B cell (primary cell): ENCODE measurements around the gene RBM20. TPM values are rescaled to one million over a fixed set of nuclear protein-coding genes. Genes with fewer than 3 reads are reported as not detected.

Experiments used
- ATAC-seq: fragments of 200-7000 bp; cut with Tn5 transposase; one replicate; pipeline ENCODE4 v1.10.0; 2021; ENCODE audit warnings: low read depth, mild to moderate bottlenecking, moderate number of reproducible peaks, moderate library complexity
- CTCF ChIA-PET: fragments of 350-600 bp; sonication (Branson Sonifier 250); formaldehyde crosslinking; loops from one replicate; lab custom pipeline; 2021; ENCODE audit warnings: antibody characterized with exemption, inconsistent platforms; lab: Charles Lee
- POLR2A ChIA-PET: fragments of 350-600 bp; sonication (Branson Sonifier 250); formaldehyde crosslinking; loops from one replicate; lab custom pipeline; 2021; ENCODE audit warnings: antibody characterized with exemption; lab: Charles Lee
- DNase-seq: peaks from one replicate; pipeline ENCODE4 v3.0.0; 2013
- H2AFZ ChIP-seq: 2 replicates; pipeline ENCODE4 v1.6.1; 2012; ENCODE audit warnings: mild to moderate bottlenecking, low read depth, low read length; ENCODE audit not compliant: insufficient read depth, poor library complexity, severe bottlenecking
- H3K27ac ChIP-seq, 2 donors: 1 replicate in 1 of 2; 2 replicates in 1 of 2; pipeline ENCODE4 v1.5.1; 2012 to 2013; ENCODE audit warnings: low read length in 2 of 2, mild to moderate bottlenecking in 2 of 2, moderate library complexity in 1 of 2
- H3K27me3 ChIP-seq, 4 experiments: fragments of 200-600 bp in 1 of 4; sonication (generic) in 1 of 4; replicated peaks in 1 of 4; 1 replicate in 2 of 4; 2 replicates in 2 of 4; pipeline versions ENCODE4 v1.6.1 to v1.7.0; 2013 to 2016; ENCODE audit warnings: low read length in 3 of 4, mild to moderate bottlenecking in 2 of 4, mixed read lengths in 1 of 4, moderate library complexity in 1 of 4; ENCODE audit not compliant: insufficient read depth in 4 of 4, control insufficient read depth in 3 of 4; ENCODE audit errors: control extremely low read depth in 1 of 4
- H3K36me3 ChIP-seq, 2 experiments: replicated peaks in 1 of 2; 1 replicate in 1 of 2; 2 replicates in 1 of 2; pipeline versions ENCODE4 v1.6.1 to v1.7.1; 2013; ENCODE audit warnings: low read length in 1 of 2; ENCODE audit not compliant: insufficient read depth in 2 of 2, control insufficient read depth in 1 of 2; ENCODE audit errors: control extremely low read depth in 1 of 2, extremely low read depth in 1 of 2
- H3K4me1 ChIP-seq, 2 donors: fragments of 200-600 bp in 1 of 2; sonication (generic) in 1 of 2; 1 replicate in 1 of 2; 2 replicates in 1 of 2; pipeline versions ENCODE4 v1.5.1 to v1.6.1; 2013 to 2017; ENCODE audit warnings: low read length in 2 of 2; ENCODE audit not compliant: control insufficient read depth in 2 of 2, insufficient read depth in 2 of 2
- H3K4me2 ChIP-seq: replicated peaks from 2 replicates; pipeline ENCODE3; 2012; ENCODE audit warnings: mild to moderate bottlenecking, low read depth, low read length; ENCODE audit not compliant: poor library complexity, severe bottlenecking
- H3K4me3 ChIP-seq, 5 experiments: fragments of 200-600 bp in 1 of 5; sonication (generic) in 1 of 5; 1 replicate in 3 of 5; 2 replicates in 2 of 5; pipeline versions ENCODE4 v1.5.1 to v1.7.0; 2011 to 2016; ENCODE audit warnings: low read length in 4 of 5, mild to moderate bottlenecking in 4 of 5, low read depth in 2 of 5, control low read depth in 1 of 5, moderate library complexity in 1 of 5; ENCODE audit not compliant: insufficient read depth in 1 of 5; ENCODE audit errors: control extremely low read depth in 1 of 5, extremely low read depth in 1 of 5
- H3K79me2 ChIP-seq: fragments of 200-600 bp; sonication (generic); one replicate; pipeline ENCODE4 v1.6.0; 2016; ENCODE audit warnings: low read length; ENCODE audit not compliant: control insufficient read depth, insufficient read depth
- H3K9ac ChIP-seq: fragments of 200-600 bp; sonication (generic); 2 replicates; pipeline ENCODE4 v1.6.1; 2017; ENCODE audit warnings: mild to moderate bottlenecking, low read length, moderate library complexity
- H3K9me3 ChIP-seq, 3 donors: one replicate each; pipeline versions ENCODE4 v1.6.1 to v1.7.1; 2013; ENCODE audit warnings: low read length in 2 of 3; ENCODE audit not compliant: control insufficient read depth in 2 of 3, insufficient read depth in 1 of 3; ENCODE audit errors: control extremely low read depth in 1 of 3
- H4K20me1 ChIP-seq: 2 replicates; pipeline ENCODE4 v1.6.0; 2012; ENCODE audit warnings: mild to moderate bottlenecking, low read length; ENCODE audit not compliant: insufficient read depth, control insufficient read depth, poor library complexity, severe bottlenecking
- H3K27ac Mint-ChIP-seq: one replicate; pipeline ENCODE4 v1.8.0; 2021; ENCODE audit warnings: mixed read lengths
- H3K27me3 Mint-ChIP-seq: one replicate; pipeline ENCODE4 v1.8.0; 2021; ENCODE audit warnings: mixed read lengths
- H3K4me1 Mint-ChIP-seq: one replicate; pipeline ENCODE4 v1.8.0; 2021; ENCODE audit warnings: mixed read lengths
- H3K4me3 Mint-ChIP-seq: one replicate; pipeline ENCODE4 v1.8.0; 2021; ENCODE audit warnings: mixed read lengths
- H3K9me3 Mint-ChIP-seq: one replicate; pipeline ENCODE4 v1.8.0; 2022; ENCODE audit warnings: mixed read lengths; ENCODE audit not compliant: insufficient read depth
- CTCF ChIP-seq: fragments of 200-600 bp; IDR thresholded peaks from one replicate; pipeline ENCODE4 v1.8.0; 2022; ENCODE audit warnings: antibody characterized with exemption, mild to moderate bottlenecking
- EZH2 ChIP-seq: IDR thresholded peaks from 2 replicates; pipeline ENCODE4 v1.6.1; 2012; ENCODE audit warnings: borderline replicate concordance, low read depth, mild to moderate bottlenecking, moderate library complexity, low read length; ENCODE audit not compliant: insufficient read depth, poor library complexity, severe bottlenecking
- WGBS: methylation state at CpG from one replicate; pipeline ENCODE4 v1.1.5; 2013; ENCODE audit warnings: missing lambda C conversion rate; ENCODE audit not compliant: insufficient coverage; 5-methylcytosine and 5-hydroxymethylcytosine counted together
- intact Hi-C: fragments of 100-400 bp; cut with micrococcal nuclease; formaldehyde crosslinking; loops from one replicate; pipeline ENCODE4 v1.10.0; 2022
- polyA plus RNA-seq: library from polyadenylated mRNA; depleted of rRNA; stranded (reverse); fragments of >200 nt; gene quantifications from 2 replicates; pipeline ENCODE4 v1.2.3, GENCODE V29; 2012
- small RNA-seq: library from RNA; depleted of rRNA; stranded (forward); fragments of <200 nt; gene quantifications from one replicate; pipeline ENCODE3, GENCODE V24; 2012; ENCODE audit warnings: low replicate concordance, low read depth; ENCODE audit not compliant: insufficient read length
- total RNA-seq, 2 donors: library from RNA; stranded (reverse); fragments of 120-200 nt in 1 of 2; gene quantifications; 1 replicate in 1 of 2; 2 replicates in 1 of 2; pipeline versions ENCODE4 v1.2.3 to v1.2.4, GENCODE V29; 2013 to 2022

RBM20 gene
- total and polyA plus RNA-seq, 2 donors (not counting 1 experiment from before 2014, with no cell fraction given) = not detected

- ATAC-seq = no peak
- peaks cover 14 to 78% of the 10 kb centered on the region in 2 experiments for H3K36me3 ChIP-seq
- H3K79me2 ChIP-seq = peaks cover 21% of the 10 kb centered on the region
- H3K4me3 ChIP-seq = no peak overlapping the region
- intact Hi-C loops = no loop called here
- H3K27ac Mint-ChIP-seq = no peak overlapping the region
- no peak overlapping the region for H2AFZ ChIP-seq
- no CpG with 5 or more reads among the region's 1 CpG for WGBS
- POLR2A ChIA-PET = no interaction called here
- H3K4me2 ChIP-seq = no peak overlapping the region
- H3K4me3 Mint-ChIP-seq = no peak overlapping the region
- TF ChIP-seq EZH2 (no peak), CTCF (no peak)
- H3K9me3 ChIP-seq = no peaks in the 10 kb centered on the region
- peak overlapping the region in 1 of 2 donors; percentile 12 for H3K27ac ChIP-seq
- H3K9ac ChIP-seq = no peak overlapping the region
- DNase-seq = no peak
- H3K4me1 ChIP-seq = peaks cover 0 to 7% of the 10 kb centered on the region in 2 donors
- H3K27me3 Mint-ChIP-seq = no peaks in the 10 kb centered on the region
- no peaks in the 10 kb centered on the region for H3K27me3 ChIP-seq
- no peaks in the 10 kb centered on the region for H3K9me3 Mint-ChIP-seq
- peaks cover 28% of the 10 kb centered on the region for H4K20me1 ChIP-seq
- peaks cover 18% of the 10 kb centered on the region for H3K4me1 Mint-ChIP-seq
- CTCF ChIA-PET = interaction anchor here (1.4 to 2.3 kb wide), 6 partner anchors 9 to 141 kb away, joined by 4 to 24 read pairs (median 7); no protein-coding TSS in a partner anchor
Measured at GRCh38 chr10:110887560-110887959, 243.4 kb downstream of the RBM20 start.

Small RNA genes within 50 kb of the gene (small RNA-seq; reads per million reads assigned to genes)
- gene RF00019 (not detected), gene RN7SKP288 (not detected), gene RNA5SP327 (not detected)

Other genes starting within 250 kb of the RBM20 start
- 10.0 and 10.8 TPM in 2 replicates for gene DUSP5, start 146.4 kb upstream of the RBM20 start, total RNA-seq
- 68.9 and 71.0 TPM in 2 replicates for gene DUSP5, start 146.4 kb upstream of the RBM20 start, polyA plus RNA-seq
- gene SMC3, start 76.6 kb upstream of the RBM20 start, total RNA-seq = 44.6 and 45.8 TPM in 2 replicates
- 6.1 and 12.1 TPM in 2 replicates for gene SMC3, start 76.6 kb upstream of the RBM20 start, polyA plus RNA-seq
- gene PDCD4, start 227.6 kb downstream of the RBM20 start, total RNA-seq = 169 and 185 TPM in 2 replicates
- gene PDCD4, start 227.6 kb downstream of the RBM20 start, polyA plus RNA-seq = 33.9 and 116 TPM in 2 replicates